A549 (cell line): Measurements from ENCODE around the gene ALPK3.

Source experiments
- CTCF ChIP-seq: fragments of >200 bp; sonication (Bioruptor Twin); formaldehyde crosslinking; IDR thresholded peaks from 3 replicates; pipeline ENCODE4 v1.5.1; 2016
- ELK1 ChIP-seq: fragments of 150-350 bp; IDR thresholded peaks from 2 replicates; pipeline ENCODE4 v1.6.1; 2014; ENCODE audit warnings: low read depth, mild to moderate bottlenecking, low read length
- EP300 ChIP-seq, 2 experiments: fragments of >200 bp; sonication (Bioruptor Twin); formaldehyde crosslinking; IDR thresholded peaks; 2 replicates in 1 of 2; 3 replicates in 1 of 2; pipeline ENCODE4 v1.6.1; 2016 to 2017
- HOXB5 ChIP-seq: fragments of 250-450 bp; sonication (Bioruptor Pico); IDR thresholded peaks from 2 replicates; pipeline ENCODE4 v1.5.0; 2020; ENCODE audit warnings: mild to moderate bottlenecking, moderate library complexity
- MAX ChIP-seq: IDR thresholded peaks from 2 replicates; pipeline ENCODE4 v1.6.1; 2012
- MYC ChIP-seq: IDR thresholded peaks from 2 replicates; pipeline ENCODE4 v1.6.1; 2012; ENCODE audit warnings: mild to moderate bottlenecking, inconsistent platforms, low read length, improper control_type of control experiment, borderline replicate concordance
- PHF8 ChIP-seq: fragments of 200-600 bp; sonication (generic); IDR thresholded peaks from 2 replicates; pipeline ENCODE4 v1.6.1; 2016; ENCODE audit warnings: low read depth, mild to moderate bottlenecking, antibody characterized with exemption, moderate library complexity, borderline replicate concordance
- POLR2A ChIP-seq: IDR thresholded peaks from 2 replicates; pipeline ENCODE4 v1.6.1; 2012; ENCODE audit warnings: mild to moderate bottlenecking, low read length
- RAD21 ChIP-seq, 2 experiments: fragments of >200 bp in 1 of 2; sonication (Bioruptor Twin) in 1 of 2; formaldehyde crosslinking in 1 of 2; IDR thresholded peaks in 1 of 2; conservative IDR thresholded peaks in 1 of 2; 2 replicates in 1 of 2; 3 replicates in 1 of 2; pipeline ENCODE4 v1.6.1; 2012 to 2018; ENCODE audit warnings: inconsistent platforms in 1 of 2
- RNF2 ChIP-seq: fragments of 200-600 bp; sonication (generic); IDR thresholded peaks from 2 replicates; pipeline ENCODE4 v1.6.1; 2016; ENCODE audit warnings: low read depth, mild to moderate bottlenecking, antibody characterized with exemption, moderate library complexity, borderline replicate concordance
- SMC3 ChIP-seq: fragments of >200 bp; sonication (Bioruptor Twin); formaldehyde crosslinking; IDR thresholded peaks from 3 replicates; pipeline ENCODE4 v1.6.1; 2018; ENCODE audit warnings: inconsistent platforms
- SREBF2 ChIP-seq: fragments of 450-650 bp; IDR thresholded peaks from 2 replicates; pipeline ENCODE4 v1.6.1; 2014; ENCODE audit warnings: mild to moderate bottlenecking, moderate library complexity
- USF2 ChIP-seq: fragments of 450-650 bp; IDR thresholded peaks from 2 replicates; pipeline ENCODE4 v1.6.1; 2014; ENCODE audit warnings: antibody characterized with exemption

- TF ChIP-seq MAX (no peak), SMC3 (no peak), CTCF (no peak), POLR2A (no peak), ELK1 (no peak), MYC (no peak), USF2 (no peak), SREBF2 (no peak), HOXB5 (CRISPR knock-in tag) (no peak), PHF8 (no peak), RAD21 (conservative IDR thresholded peaks at IDR 0.05 in 1 of 2, IDR thresholded peaks at IDR 0.05 in 1 of 2) (no peak), RNF2 (no peak), EP300 (IDR thresholded peaks at IDR 0.05) (no peak)
Observed at GRCh38 chr15:84859144-84859543, 42.0 kb downstream of the ALPK3 start.
